H1 (cell line): ENCODE data around the gene CCDC185. TPM values are rescaled to one million over a fixed set of nuclear protein-coding genes. Genes with fewer than 3 reads are reported as not detected.

ENCODE experiments used
- CTCF ChIA-PET: fragments of 300-600 bp; sonication (Branson Sonifier 250); formaldehyde crosslinking; loops from one replicate; lab custom pipeline; 2021; ENCODE audit not compliant: partially characterized antibody; lab: Charles Lee
- POLR2A ChIA-PET: fragments of 300-600 bp; sonication (Branson Sonifier 250); formaldehyde crosslinking; loops from one replicate; lab custom pipeline; 2021; ENCODE audit warnings: inconsistent platforms; ENCODE audit not compliant: partially characterized antibody; lab: Charles Lee
- DNase-seq, 2 experiments: peaks; one replicate each; pipeline versions ENCODE4 v3.0.0 to v3.0.0-alpha.2; 2010 to 2022; ENCODE audit warnings: low spot score in 2 of 2, low read depth in 1 of 2, mixed read lengths in 1 of 2
- FAIRE-seq: peaks from 2 replicates; lab custom pipeline; 2011; peaks lifted over from hg19 to GRCh38; lab: Jason Lieb, UNC
- H2AFZ ChIP-seq: 2 replicates; pipeline ENCODE4 v1.8.1; 2012; ENCODE audit warnings: low read length, inconsistent platforms
- H2AK5ac ChIP-seq: 2 replicates; pipeline ENCODE4 v1.6.1; 2013; ENCODE audit warnings: low read depth, low read length
- H2BK120ac ChIP-seq: replicated peaks from 2 replicates; pipeline ENCODE3; 2013; ENCODE audit warnings: low read depth, low read length, inconsistent platforms
- H2BK12ac ChIP-seq: 2 replicates; pipeline ENCODE4 v1.6.1; 2013; ENCODE audit warnings: low read depth, low read length
- H2BK15ac ChIP-seq: 2 replicates; pipeline ENCODE4 v1.6.1; 2013; ENCODE audit warnings: low read length
- H2BK20ac ChIP-seq: 2 replicates; pipeline ENCODE4 v1.6.1; 2013; ENCODE audit warnings: low read length
- H2BK5ac ChIP-seq: 2 replicates; pipeline ENCODE4 v1.6.1; 2013; ENCODE audit warnings: low read depth, low read length
- H3K14ac ChIP-seq: 2 replicates; pipeline ENCODE4 v1.6.1; 2013; ENCODE audit warnings: inconsistent platforms; ENCODE audit not compliant: insufficient read length
- H3K18ac ChIP-seq: 2 replicates; pipeline ENCODE4 v1.6.1; 2013; ENCODE audit warnings: low read length; ENCODE audit errors: extremely low read depth
- H3K23ac ChIP-seq: 2 replicates; pipeline ENCODE4 v1.6.1; 2013; ENCODE audit warnings: inconsistent platforms; ENCODE audit not compliant: insufficient read length
- H3K23me2 ChIP-seq: 2 replicates; pipeline ENCODE4 v1.6.1; 2013; ENCODE audit warnings: low read depth, low read length
- H3K27ac ChIP-seq: 2 replicates; pipeline ENCODE4 v1.6.1; 2011; ENCODE audit warnings: low read depth, low read length, inconsistent platforms
- H3K27me3 ChIP-seq, 4 experiments: replicated peaks in 1 of 4; 1 replicate in 1 of 4; 2 replicates in 3 of 4; pipeline versions ENCODE4 v1.6.1 to v1.8.1; 2011 to 2013; ENCODE audit warnings: low read length in 3 of 4, mild to moderate bottlenecking in 3 of 4, inconsistent platforms in 2 of 4, mixed read lengths in 2 of 4, moderate library complexity in 1 of 4; ENCODE audit not compliant: control insufficient read depth in 3 of 4, insufficient read depth in 3 of 4; ENCODE audit errors: extremely low read depth in 1 of 4
- H3K36me3 ChIP-seq, 4 experiments: 2 replicates each; pipeline versions ENCODE4 v1.6.1 to v1.8.1; 2011 to 2013; ENCODE audit warnings: mild to moderate bottlenecking in 4 of 4, low read length in 3 of 4, moderate library complexity in 2 of 4, control low read depth in 1 of 4, inconsistent platforms in 1 of 4; ENCODE audit not compliant: insufficient read depth in 4 of 4, control insufficient read depth in 2 of 4
- H3K4ac ChIP-seq: replicated peaks from 2 replicates; pipeline ENCODE3; 2013; ENCODE audit warnings: low read length, low read depth, mixed read lengths, inconsistent platforms; ENCODE audit not compliant: insufficient read length
- H3K4me1 ChIP-seq, 4 experiments: replicated peaks in 1 of 4; 1 replicate in 1 of 4; 2 replicates in 3 of 4; pipeline versions ENCODE4 v1.6.1 to v1.8.1; 2011 to 2013; ENCODE audit warnings: low read length in 3 of 4, inconsistent platforms in 2 of 4, mixed read lengths in 1 of 4; ENCODE audit not compliant: insufficient read depth in 4 of 4, control insufficient read depth in 3 of 4
- H3K4me2 ChIP-seq, 2 experiments: 2 replicates each; pipeline versions ENCODE4 v1.6.1 to v1.8.1; 2011 to 2013; ENCODE audit warnings: low read depth in 2 of 2, low read length in 2 of 2, control low read depth in 1 of 2, inconsistent platforms in 1 of 2, mild to moderate bottlenecking in 1 of 2; ENCODE audit not compliant: insufficient read depth in 1 of 2
- H3K4me3 ChIP-seq, 4 experiments: fragments of 200-600, 300-600 bp in 1 of 4; sonication (generic), shearing (Covaris generic), sonication (Bioruptor Twin) in 1 of 4; 2 replicates each; pipeline versions ENCODE4 v1.5.1 to v1.8.1; 2011 to 2016; ENCODE audit warnings: low read length in 4 of 4, low read depth in 3 of 4, control low read depth in 2 of 4, inconsistent platforms in 2 of 4, mild to moderate bottlenecking in 2 of 4, mixed read lengths in 1 of 4, moderate library complexity in 1 of 4; ENCODE audit not compliant: insufficient read depth in 2 of 4; ENCODE audit errors: extremely low read depth in 1 of 4
- H3K56ac ChIP-seq: replicated peaks from 2 replicates; pipeline ENCODE3; 2013; ENCODE audit warnings: low read depth, mild to moderate bottlenecking, mixed read lengths, low read length, inconsistent platforms; ENCODE audit not compliant: insufficient read length
- H3K79me1 ChIP-seq: 2 replicates; pipeline ENCODE4 v1.6.1; 2013; ENCODE audit warnings: low read depth, low read length, control low read depth
- H3K79me2 ChIP-seq, 2 experiments: 2 replicates each; pipeline versions ENCODE4 v1.6.1 to v1.8.1; 2012 to 2013; ENCODE audit warnings: low read length in 2 of 2, mild to moderate bottlenecking in 2 of 2, inconsistent platforms in 1 of 2; ENCODE audit not compliant: insufficient read depth in 2 of 2, control insufficient read depth in 1 of 2
- H3K9ac ChIP-seq, 4 experiments: replicated peaks in 1 of 4; 1 replicate in 1 of 4; 2 replicates in 3 of 4; pipeline versions ENCODE4 v1.6.1 to v1.8.1; 2011 to 2013; ENCODE audit warnings: low read depth in 3 of 4, low read length in 3 of 4, control low read depth in 2 of 4, mild to moderate bottlenecking in 2 of 4, moderate library complexity in 2 of 4, inconsistent platforms in 1 of 4; ENCODE audit errors: extremely low read depth in 1 of 4
- H3K9me3 ChIP-seq, 2 experiments: 2 replicates each; pipeline versions ENCODE4 v1.6.1 to v1.8.1; 2012 to 2013; ENCODE audit warnings: mild to moderate bottlenecking in 2 of 2, moderate library complexity in 2 of 2, control low read depth in 1 of 2, inconsistent platforms in 1 of 2, low read depth in 1 of 2, low read length in 1 of 2, mixed read lengths in 1 of 2; ENCODE audit not compliant: insufficient read depth in 2 of 2
- H4K20me1 ChIP-seq, 2 experiments: replicated peaks in 1 of 2; 2 replicates each; pipeline versions ENCODE3 to v1.8.1; 2011 to 2013; ENCODE audit warnings: inconsistent platforms in 2 of 2, low read length in 2 of 2, mild to moderate bottlenecking in 1 of 2; ENCODE audit not compliant: insufficient read depth in 2 of 2, control insufficient read depth in 1 of 2
- H4K5ac ChIP-seq: 2 replicates; pipeline ENCODE4 v1.6.1; 2013; ENCODE audit warnings: low read length, low read depth, mixed read lengths, inconsistent platforms; ENCODE audit not compliant: insufficient read length
- H4K8ac ChIP-seq: 2 replicates; pipeline ENCODE4 v1.8.0; 2013; ENCODE audit warnings: mild to moderate bottlenecking, moderate library complexity, low read length, inconsistent platforms; ENCODE audit not compliant: insufficient read depth; ENCODE audit errors: extremely low read depth
- H4K91ac ChIP-seq: replicated peaks from 2 replicates; pipeline ENCODE3; 2013; ENCODE audit warnings: low read length, mixed read lengths, inconsistent platforms; ENCODE audit not compliant: insufficient read length
- SP4 ChIP-seq: IDR thresholded peaks from 2 replicates; pipeline ENCODE4 v1.6.1; 2012; ENCODE audit warnings: low read length, inconsistent platforms
- WGBS, 2 experiments: shearing (Covaris generic) in 1 of 2; methylation state at CpG; one replicate each; pipeline versions ENCODE4 v1.1.6 to v1.1.7; 2013 to 2015; ENCODE audit warnings: low lambda C conversion rate in 2 of 2, mixed read lengths in 2 of 2, inconsistent platforms in 1 of 2, low coverage in 1 of 2, missing lambda C conversion rate in 1 of 2; ENCODE audit not compliant: insufficient replicate concordance in 2 of 2, insufficient coverage in 1 of 2, insufficient read length in 1 of 2; ENCODE audit errors: extremely low coverage in 1 of 2, missing lambda C conversion rate in 1 of 2; 5-methylcytosine and 5-hydroxymethylcytosine counted together
- polyA plus RNA-seq, 7 experiments: library from polyadenylated mRNA; depleted of rRNA in 3 of 7; stranded (reverse) in 5 of 7; unstranded in 2 of 7; fragments of >200 nt in 5 of 7; fragments of 200-250 nt in 2 of 7; gene quantifications; 1 replicate in 5 of 7; 2 replicates in 1 of 7; 4 replicates in 1 of 7; pipeline versions ENCODE4 v1.2.1 to v1.2.3, GENCODE V29; 2011 to 2013; ENCODE audit warnings: missing spikeins in 2 of 7, mixed read lengths in 2 of 7
- total RNA-seq: library from RNA; stranded (reverse); fragmentation: NEBNext Ultra II Directional; extraction: Animal tissue kit (Norgen Biotek cat#: 25700); gene quantifications from 2 replicates; pipeline ENCODE4 v1.2.1, GENCODE V29; 2021

The CCDC185 gene
- total and polyA plus RNA-seq, 2 of the 8 experiments (the other 6 are each of a cell fraction or from before 2014, with no cell fraction given): not detected

- Histone ChIP-seq H2BK15ac (no peak overlapping the region), H3K36me3 (no peaks in the 10 kb centered on the region), H3K56ac (no peak overlapping the region), H2AK5ac (no peak overlapping the region), H2BK5ac (no peak overlapping the region), H3K18ac (no peak overlapping the region), H3K79me2 (no peaks in the 10 kb centered on the region), H3K4ac (no peak overlapping the region), H4K20me1 (no peaks in the 10 kb centered on the region), H3K4me2 (no peak overlapping the region), H3K79me1 (no peaks in the 10 kb centered on the region), H3K4me1 (peaks cover 0 to 4% (median 2%) of the 10 kb centered on the region in 4 experiments; a peak in 2 of 7 replicates), H4K8ac (no peak overlapping the region), H3K9ac (no peak overlapping the region), H2BK120ac (no peak overlapping the region), H2AFZ (no peak overlapping the region), H2BK20ac (no peak overlapping the region), H2BK12ac (no peak overlapping the region), H3K14ac (no peak overlapping the region), H3K9me3 (no peaks in the 10 kb centered on the region), H3K23ac (no peak overlapping the region), H3K4me3 (no peak overlapping the region), H3K23me2 (no peaks in the 10 kb centered on the region; the same call in 1 of the 2 replicates), H4K5ac (no peak overlapping the region), H3K27me3 (no peaks in the 10 kb centered on the region), H3K27ac (no peak overlapping the region), H4K91ac (no peak overlapping the region)
- ChIA-PET CTCF (interaction anchor here (0.7 to 8.0 kb wide), 9 partner anchors 9 to 330 kb away, joined by 3 to 45 read pairs (median 4); partner anchors contain the start of gene SUSD4), POLR2A (no interaction called here)
- 80% methylated on average over 5 of the region's 6 CpGs; no CpG with 5 or more reads in 1 of the 2 experiments for WGBS, 2 experiments
- DNase-seq: no peak
- no peak for FAIRE-seq
- no peak for TF ChIP-seq SP4
These were observed 39.3 kb upstream of the CCDC185 start for GRCh38 chr1:223353939-223354338.
